GM18517 (cell line): ENCODE data around the gene PDGFRB.

Experiments
- ATAC-seq: cut with Tn5 transposase; IDR thresholded peaks from one replicate; pipeline ENCODE4 v1.9.1; 2021; ENCODE audit warnings: mild to moderate bottlenecking, moderate library complexity; ENCODE audit not compliant: unreplicated experiment

Gene PDGFRB

GRCh38 chr5:150164211-150164980 lies 8.8 kb upstream of the PDGFRB start:
- ATAC-seq, result no peak

- no peak for ATAC-seq
These were observed 8.0 kb upstream of the PDGFRB start for GRCh38 chr5:150163547-150164059.

- no peak for ATAC-seq
These were observed 7.4 kb upstream of the PDGFRB start for GRCh38 chr5:150163035-150163434.

GRCh38 chr5:150162142-150162513 lies 6.5 kb upstream of the PDGFRB start:
- no peak for ATAC-seq

GRCh38 chr5:150161242-150162141 lies 5.8 kb upstream of the PDGFRB start:
- ATAC-seq, result peak; percentile 71

GRCh38 chr5:150160448-150161081 lies 4.9 kb upstream of the PDGFRB start:
- ATAC-seq, result no peak

GRCh38 chr5:150159741-150160179 lies 4.1 kb upstream of the PDGFRB start:
- no peak for ATAC-seq

GRCh38 chr5:150159031-150159430 lies 3.4 kb upstream of the PDGFRB start:
- ATAC-seq, result no peak

GRCh38 chr5:150158170-150158949 lies 2.7 kb upstream of the PDGFRB start:
- no peak for ATAC-seq

- no peak for ATAC-seq
These were observed 1.5 kb upstream of the PDGFRB start for GRCh38 chr5:150157168-150157567.

GRCh38 chr5:150156540-150156939 lies 895 bp upstream of the PDGFRB start:
- ATAC-seq, result no peak

GRCh38 chr5:150156027-150156368 lies 353 bp upstream of the PDGFRB start:
- no peak for ATAC-seq

- no peak for ATAC-seq
These were observed 972 bp downstream of the PDGFRB start for GRCh38 chr5:150154618-150155128.

GRCh38 chr5:150153957-150154617 lies 1.6 kb downstream of the PDGFRB start:
- no peak for ATAC-seq

GRCh38 chr5:150153483-150153882 lies 2.2 kb downstream of the PDGFRB start:
- ATAC-seq, result no peak

- no peak for ATAC-seq
These were observed 2.8 kb downstream of the PDGFRB start for GRCh38 chr5:150152636-150153462.

- no peak for ATAC-seq
These were observed 6.0 kb downstream of the PDGFRB start for GRCh38 chr5:150149618-150150017.

- no peak for ATAC-seq
These were observed 7.3 kb downstream of the PDGFRB start for GRCh38 chr5:150148117-150148927.
